HG03432 (cell line): ENCODE data around the gene EOMES.

Experiments used
- ATAC-seq: cut with Tn5 transposase; IDR thresholded peaks from one replicate; pipeline ENCODE4 v1.9.1; 2021; ENCODE audit warnings: mild to moderate bottlenecking, moderate library complexity; ENCODE audit not compliant: unreplicated experiment

The EOMES gene

GRCh38 chr3:27681249-27681748, 40.8 kb downstream of the EOMES start:
- ATAC-seq, result peak; percentile 78

- ATAC-seq, result peak; percentile 3
These were observed 41.4 kb downstream of the EOMES start for GRCh38 chr3:27680517-27681246.

GRCh38 chr3:27679691-27680090, 42.4 kb downstream of the EOMES start:
- ATAC-seq, result no peak

GRCh38 chr3:27678234-27678633, 43.9 kb downstream of the EOMES start:
- ATAC-seq, result no peak

- no peak for ATAC-seq
These were observed 44.6 kb downstream of the EOMES start for GRCh38 chr3:27677565-27677964.

GRCh38 chr3:27675287-27675686, 46.8 kb downstream of the EOMES start:
- ATAC-seq, result no peak

GRCh38 chr3:27673701-27674100, 48.4 kb downstream of the EOMES start:
- ATAC-seq, result no peak

GRCh38 chr3:27671101-27671500, 51.0 kb downstream of the EOMES start:
- ATAC-seq, result no peak

- ATAC-seq, result no peak
These were observed 51.5 kb downstream of the EOMES start for GRCh38 chr3:27670619-27671018.

- peak; percentile 69 for ATAC-seq
These were observed 52.5 kb downstream of the EOMES start for GRCh38 chr3:27669591-27669990.

GRCh38 chr3:27667751-27668150, 54.4 kb downstream of the EOMES start:
- ATAC-seq, result no peak

- ATAC-seq, result no peak
These were observed 55.4 kb downstream of the EOMES start for GRCh38 chr3:27666708-27667107.

- ATAC-seq, result no peak
These were observed 55.9 kb downstream of the EOMES start for GRCh38 chr3:27666272-27666671.
